Measurements from ENCODE around the gene LYRM2. TPM values are rescaled to one million over a fixed set of nuclear protein-coding genes. Genes with fewer than 3 reads are reported as not detected.

LYRM2 gene
- total and polyA plus RNA-seq, 9 of the 15 experiments (the other 6 are each of a cell fraction or from before 2014, with no cell fraction given): 13.9 to 115 (median 42.9) TPM

GRCh38 chr6:89619567-89619966 is 19.0 kb downstream of the LYRM2 start (continued):
- no peak for TF ChIP-seq U2AF1 (optimal IDR thresholded peaks at IDR 0.05; ENCODE audit: low read depth, low read length)
- no peak for TF ChIP-seq CREBBP (IDR thresholded peaks at IDR 0.05; ENCODE audit: low read depth, low read length)
- TF ChIP-seq SP2 (IDR thresholded peaks at IDR 0.05; ENCODE audit: extremely low read depth, low read depth, low read length, poor library complexity, severe bottlenecking): no peak

GRCh38 chr6:89618026-89618425 is 20.5 kb downstream of the LYRM2 start:
- no peak for DNase-seq (ENCODE audit: extremely low read depth in 1 of 4, low spot score in 3 of 4)
- TF ChIP-seq ZBTB33 (CRISPR knock-in tag; IDR thresholded peaks at IDR 0.05): no peak
- TF ChIP-seq ZNF12 (CRISPR knock-in tag; IDR thresholded peaks at IDR 0.05): no peak
- TF ChIP-seq ADNP (tag; IDR thresholded peaks at IDR 0.05): no peak
- TF ChIP-seq HDAC3 (IDR thresholded peaks at IDR 0.05; ENCODE audit: borderline replicate concordance, partially characterized antibody): no peak
- TF ChIP-seq KAT2B (IDR thresholded peaks at IDR 0.05; ENCODE audit: low read depth, low read length): no peak
- TF ChIP-seq NFIX (CRISPR knock-in tag; IDR thresholded peaks at IDR 0.05; ENCODE audit: low read depth): no peak
- no peak for TF ChIP-seq MXD1 (CRISPR knock-in tag; IDR thresholded peaks at IDR 0.05; ENCODE audit: borderline replicate concordance, poor library complexity, severe bottlenecking)
- TF ChIP-seq SMARCA5 (IDR thresholded peaks at IDR 0.05): no peak
- TF ChIP-seq FOXK2 (conservative IDR thresholded peaks at IDR 0.05 in 1 of 2, IDR thresholded peaks at IDR 0.05 in 1 of 2; ENCODE audit: low read depth in 2 of 2): no peak
- no peak for TF ChIP-seq FUS (optimal IDR thresholded peaks at IDR 0.05; ENCODE audit: low read depth, low read length)
- TF ChIP-seq ATF3 (IDR thresholded peaks at IDR 0.05): no peak
- TF ChIP-seq ATF3 (CRISPR knock-in tag; conservative IDR thresholded peaks at IDR 0.05): no peak
- no peak for TF ChIP-seq HIVEP1 (CRISPR knock-in tag; IDR thresholded peaks at IDR 0.05)
- no peaks in the 10 kb centered on the region for H4K20me1 ChIP-seq (replicated peaks; ENCODE audit: control insufficient read depth, insufficient read depth, low read length)
- intact Hi-C loops (cut with micrococcal nuclease): no loop called here
- no peak overlapping the region for H3K4me2 ChIP-seq (ENCODE audit: insufficient read depth, low read length)
- CTCF ChIA-PET (ENCODE audit: low intra/inter-chr PET ratio): no interaction called here
- no peak for FAIRE-seq
- H2AFZ ChIP-seq (ENCODE audit: low read depth, low read length): no peak overlapping the region
- no peaks in the 10 kb centered on the region for H3K4me1 ChIP-seq (replicated peaks in 1 of 2; ENCODE audit: control insufficient read depth in 2 of 2, insufficient read depth in 2 of 2, low read length in 2 of 2)
- BruUV-seq (replicated peaks): no TSS peak
- H3K4me3 ChIP-seq: no peak overlapping the region
- H3K9me1 ChIP-seq (ENCODE audit: control insufficient read depth, insufficient read depth, low read length): no peaks in the 10 kb centered on the region
- H3K36me3 ChIP-seq (ENCODE audit: control insufficient read depth, insufficient read depth, low read length): no peaks in the 10 kb centered on the region
- no peaks in the 10 kb centered on the region for H3K79me2 ChIP-seq (ENCODE audit: control insufficient read depth, insufficient read depth, low read length)
- ATAC-seq: no peak
- 23% methylated on average over 5 of the region's 6 CpGs for WGBS (ENCODE audit: insufficient coverage, low coverage, missing lambda C conversion rate)
- H3K27ac ChIP-seq (ENCODE audit: extremely low read depth, low read depth, low read length): no peak overlapping the region
- in situ Hi-C loops (cut with MboI): loop anchor here (25.0 kb wide), 1 partner anchor 631 kb away; no protein-coding TSS in a partner anchor
- no peaks in the 10 kb centered on the region for H3K9me3 ChIP-seq (replicated peaks; ENCODE audit: control insufficient read depth, insufficient read depth, low read depth, low read length)
- H3K27me3 ChIP-seq (ENCODE audit: control insufficient read depth in 2 of 2, insufficient read depth in 2 of 2, low read length in 2 of 2): peaks cover 22 to 54% of the 10 kb centered on the region in 2 experiments
- POLR2A ChIA-PET: no interaction called here
- H3K9ac ChIP-seq (ENCODE audit: insufficient read depth in 1 of 2, low read depth in 2 of 2, low read length in 2 of 2): no peak overlapping the region

All from K562 (cell line).